Hypothalamus (tissue), 51 donors: ENCODE measurements around the gene THBS2.
"Not testable (repeated sequence)": the region's sequence is repeated elsewhere in the genome, so short reads cannot be mapped to it uniquely, and the experiment has no call there.

Source experiments
- DNase-seq, 51 donors: peaks; one replicate each; lab custom pipeline; 2025; lab: John Stamatoyannopoulos, UW

The THBS2 gene

DNA sequence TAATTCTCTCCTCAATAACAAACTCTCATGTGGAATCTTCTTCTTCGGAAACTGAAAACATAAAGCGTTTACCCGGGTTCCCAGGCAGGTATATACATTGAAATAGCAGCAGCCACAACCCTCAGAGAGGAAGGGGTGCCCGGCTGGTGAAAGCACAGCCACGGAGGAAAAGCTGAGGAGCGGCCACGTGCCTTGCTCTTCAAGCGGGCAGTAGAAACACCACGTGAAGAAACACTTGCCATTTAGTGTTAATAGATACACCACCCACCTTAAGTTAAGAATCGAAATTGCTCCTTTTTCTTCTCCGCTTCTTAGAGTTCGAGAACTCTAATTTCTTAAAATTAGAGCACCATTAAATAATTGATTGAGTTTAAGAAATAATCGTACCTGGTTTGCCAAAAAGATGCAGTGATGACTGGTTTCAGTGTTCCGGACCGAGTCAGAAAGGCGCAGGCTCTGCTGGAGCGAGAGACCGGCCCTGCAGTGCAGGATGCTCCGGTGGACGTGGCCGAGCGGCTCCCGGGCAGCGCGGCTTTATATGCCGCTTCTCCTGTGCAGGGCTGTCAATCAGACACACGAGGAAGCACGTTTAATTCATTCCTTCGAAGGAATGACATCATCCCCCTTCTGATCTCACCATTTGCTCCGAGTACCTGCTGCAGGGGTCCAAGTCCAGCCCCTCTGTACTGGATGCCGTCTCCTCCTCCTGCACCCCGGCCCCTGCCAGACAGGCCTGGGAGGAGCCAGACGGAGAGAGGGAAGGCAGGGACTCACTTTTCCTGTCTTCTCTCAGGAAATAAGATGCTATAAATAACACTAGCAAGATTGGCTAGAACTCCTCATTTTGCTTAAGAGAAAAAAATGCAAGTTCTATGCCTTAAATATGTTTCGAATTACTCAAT, at the start of gene THBS2:
Gene THBS2 (minus strand): TSS at position 510 of the 902 bp plus-strand sequence. CDS start 3,062 bp downstream, outside the sequence.
- DNase-seq = peak in 22 of 51 donors; percentile 9 to 78 (median 33)

DNA sequence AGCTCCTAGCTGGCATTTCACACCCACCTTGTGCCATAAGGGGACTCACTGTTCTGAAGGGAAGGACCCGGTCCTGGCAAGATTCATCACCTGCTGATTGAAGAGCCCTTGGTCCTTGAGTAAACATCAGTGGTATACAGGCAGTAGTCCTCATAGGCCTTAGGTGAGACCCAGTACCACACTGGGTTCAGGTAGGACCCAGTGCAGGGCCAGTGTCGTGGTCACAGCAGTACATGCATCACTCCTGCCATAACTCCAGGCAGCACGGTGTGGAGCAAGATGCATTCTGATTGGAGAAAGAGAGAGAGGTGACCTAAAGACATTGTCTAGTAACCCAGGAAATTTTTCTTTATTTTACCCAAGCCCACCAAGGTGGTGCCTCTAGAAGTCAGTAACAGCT, 49.1 kb upstream of the THBS2 start:
- no peak for DNase-seq

DNA sequence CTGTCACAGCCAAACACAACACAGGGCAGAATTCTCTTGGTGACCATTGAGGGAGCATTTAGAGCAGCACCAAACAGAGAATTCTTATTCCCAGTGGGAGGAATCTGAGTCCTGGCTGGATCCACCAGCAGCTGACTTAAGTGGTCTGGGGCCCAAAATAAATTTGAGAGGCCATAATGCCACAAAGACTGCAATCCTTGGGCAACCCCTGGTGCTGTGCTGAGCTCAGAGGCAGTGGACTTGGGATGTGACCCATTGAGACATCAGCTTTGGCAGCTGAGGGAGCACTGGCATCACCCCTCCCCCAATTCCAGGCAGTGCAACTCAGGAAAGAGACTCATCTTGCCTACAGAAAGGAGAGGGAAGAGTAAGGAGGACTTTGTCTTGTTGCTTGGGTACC, 48.6 kb upstream of the THBS2 start:
- no peak for DNase-seq

DNA sequence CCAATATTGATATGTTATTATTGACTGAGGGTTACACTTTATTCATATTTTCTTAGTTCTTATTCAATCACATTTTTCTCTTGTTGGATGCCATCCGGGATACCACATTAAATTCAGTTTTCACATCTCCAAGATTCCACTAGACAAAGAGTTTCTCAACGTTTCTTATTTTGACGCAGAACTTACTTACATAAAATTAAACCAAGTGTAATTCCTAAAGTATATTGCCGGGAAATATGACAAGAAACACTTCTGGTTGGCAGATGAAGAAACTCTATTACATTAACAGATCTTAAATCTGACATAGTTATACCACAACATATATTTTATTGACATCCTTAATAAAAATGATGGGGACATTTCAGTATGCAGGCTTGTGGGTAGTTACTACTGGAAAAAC, 47.3 kb upstream of the THBS2 start:
- no peak for DNase-seq

GRCh38 chr6:169298626-169299025, 45.0 kb upstream of the THBS2 start:
- DNase-seq = not testable (repeated sequence)

DNA sequence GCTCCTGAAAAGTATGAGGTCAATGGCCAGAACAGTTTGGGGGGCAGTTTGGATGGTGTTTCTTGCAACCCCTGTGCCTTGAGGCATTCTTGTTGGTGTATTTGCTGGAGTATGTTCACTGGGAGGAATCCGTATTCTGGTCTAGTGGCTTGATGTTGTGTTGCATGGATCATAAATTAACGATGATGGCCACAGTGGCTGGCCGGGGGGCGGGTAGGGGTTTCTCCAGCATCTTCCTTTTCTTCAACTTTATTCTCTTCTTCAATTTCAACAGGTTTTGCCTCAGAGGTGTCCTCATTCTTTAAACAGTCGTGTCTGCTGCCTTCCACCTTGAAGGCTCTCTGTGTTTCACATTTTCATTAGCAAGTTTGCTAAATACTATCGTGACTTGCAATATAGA, 43.0 kb upstream of the THBS2 start:
- no peak for DNase-seq

DNA sequence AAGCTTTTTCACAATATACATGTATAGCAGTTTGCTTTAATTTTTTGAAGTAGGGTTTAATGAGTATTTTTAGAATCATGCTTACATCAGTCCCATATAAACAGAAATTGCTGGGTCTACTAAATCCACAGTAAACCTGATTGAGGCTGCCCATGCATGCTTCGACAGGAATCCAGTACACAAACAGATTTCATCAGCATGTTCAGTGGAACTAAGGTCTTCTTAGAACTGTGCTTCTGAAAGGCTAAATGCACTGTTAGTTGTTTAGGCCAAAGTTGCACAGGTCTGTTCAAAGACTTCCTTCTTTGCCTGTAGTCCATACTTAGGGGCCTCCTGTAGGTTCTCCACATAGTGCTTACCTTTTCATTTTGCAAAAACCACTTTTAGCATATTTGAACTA, 42.5 kb upstream of the THBS2 start:
- DNase-seq = no peak

DNA sequence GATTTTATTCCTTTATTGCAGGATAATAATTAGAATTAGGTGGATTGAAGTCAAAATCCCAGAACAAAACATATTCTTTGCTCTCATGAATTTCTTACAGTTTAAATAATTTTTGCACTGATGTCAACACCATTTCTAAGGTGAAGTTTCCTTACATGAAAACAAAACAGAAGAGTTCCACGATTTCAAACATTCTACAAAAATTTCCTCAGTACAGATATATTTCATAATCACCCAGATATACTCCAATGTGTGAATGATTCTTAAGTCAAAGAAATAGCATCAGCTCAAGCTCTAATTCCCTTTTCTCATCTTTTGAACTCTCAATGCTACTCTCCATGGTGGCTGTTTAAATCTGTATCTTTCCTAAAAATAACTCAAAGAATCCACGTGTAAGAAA, 39.5 kb upstream of the THBS2 start:
- no peak for DNase-seq

DNA sequence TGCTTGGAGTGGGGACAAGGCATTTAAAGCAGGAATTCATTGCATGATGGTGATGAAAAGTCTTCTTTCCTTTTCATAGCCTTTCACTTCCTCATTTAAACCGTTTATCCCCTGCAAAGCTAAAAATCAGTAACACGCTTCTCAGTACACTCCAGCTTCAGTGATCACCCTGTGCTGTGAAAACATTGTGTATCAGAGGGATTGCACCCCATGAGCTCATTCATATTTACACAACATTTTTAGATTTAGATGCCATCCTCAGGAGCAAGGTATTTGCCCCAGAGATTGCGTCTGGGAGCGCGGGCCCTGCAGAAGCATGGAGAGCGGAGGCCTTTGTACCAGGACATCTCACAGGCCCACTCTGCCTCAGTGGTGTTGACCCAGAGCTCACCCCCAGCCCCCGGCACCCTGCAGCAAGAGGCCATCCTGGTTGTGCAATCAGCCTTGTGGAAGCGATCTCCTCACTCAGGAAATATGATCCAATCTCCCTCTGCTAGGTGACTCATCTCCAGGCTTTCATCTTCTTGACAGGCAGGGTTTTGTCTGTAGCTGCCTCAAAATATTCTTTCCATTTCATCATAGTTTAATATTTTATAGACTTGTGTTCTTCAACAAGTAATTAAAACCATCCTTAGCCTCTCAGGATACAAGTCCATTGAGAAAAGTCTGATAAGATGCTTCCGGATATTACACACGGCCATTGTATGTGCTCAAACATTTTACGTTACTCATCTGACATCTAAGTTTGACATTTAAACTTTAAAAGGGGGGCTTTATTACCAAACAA, 38.9 kb upstream of the THBS2 start:
- DNase-seq = no peak

DNA sequence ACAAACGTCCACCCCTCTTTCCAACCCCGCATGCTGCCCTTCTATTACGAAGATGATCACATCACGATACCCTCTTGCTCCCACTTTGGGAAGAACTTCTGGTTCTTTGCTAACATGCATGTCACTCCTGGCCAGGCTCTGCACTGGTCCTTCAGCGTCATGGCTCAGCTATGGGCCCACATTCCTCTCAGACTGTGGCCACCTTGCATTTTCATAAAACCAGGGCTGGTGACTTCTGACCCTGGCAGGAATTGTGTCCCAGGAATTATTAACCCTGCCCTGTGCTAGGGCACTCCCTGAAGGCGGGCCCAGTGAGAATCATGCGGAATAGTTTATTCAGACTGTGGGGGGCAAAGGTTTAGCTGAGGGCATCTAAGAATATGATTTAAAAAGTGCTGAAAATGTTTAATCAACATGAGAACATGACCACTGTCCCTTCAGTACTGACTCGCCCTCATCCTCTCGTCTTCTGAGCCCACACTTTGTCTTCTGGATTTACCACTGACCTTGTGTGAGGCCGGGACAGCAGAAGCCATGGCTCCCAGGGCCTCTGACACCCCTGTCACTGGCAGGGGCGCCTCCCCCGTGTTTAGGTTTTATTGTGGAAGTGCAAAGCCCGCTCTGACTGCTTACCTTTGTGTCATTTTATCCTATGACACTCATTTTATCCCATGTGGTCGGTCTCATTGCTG, 38.1 kb upstream of the THBS2 start:
- DNase-seq = no peak

GRCh38 chr6:169291148-169291547, 37.5 kb upstream of the THBS2 start:
- no peak for DNase-seq

GRCh38 chr6:169289619-169290339, 36.1 kb upstream of the THBS2 start:
- no peak for DNase-seq

DNA sequence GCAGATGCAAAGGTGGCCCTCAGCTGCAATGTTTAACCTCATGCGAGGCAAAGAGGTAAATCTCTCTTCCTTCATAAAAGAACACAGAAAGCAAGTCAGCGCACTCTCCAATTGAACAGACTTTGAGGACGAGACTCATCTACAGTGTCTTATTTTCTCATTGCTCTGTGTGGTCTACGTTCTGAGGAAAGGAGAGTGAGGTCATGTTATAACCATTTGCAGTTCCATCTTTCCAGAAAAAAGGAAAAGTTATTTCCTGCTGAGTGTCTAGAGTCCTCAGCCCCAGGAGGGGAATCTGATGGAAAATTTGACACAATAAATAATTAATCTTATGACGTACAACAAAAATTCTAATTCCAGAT, 35.6 kb upstream of the THBS2 start:
- no peak for DNase-seq

DNA sequence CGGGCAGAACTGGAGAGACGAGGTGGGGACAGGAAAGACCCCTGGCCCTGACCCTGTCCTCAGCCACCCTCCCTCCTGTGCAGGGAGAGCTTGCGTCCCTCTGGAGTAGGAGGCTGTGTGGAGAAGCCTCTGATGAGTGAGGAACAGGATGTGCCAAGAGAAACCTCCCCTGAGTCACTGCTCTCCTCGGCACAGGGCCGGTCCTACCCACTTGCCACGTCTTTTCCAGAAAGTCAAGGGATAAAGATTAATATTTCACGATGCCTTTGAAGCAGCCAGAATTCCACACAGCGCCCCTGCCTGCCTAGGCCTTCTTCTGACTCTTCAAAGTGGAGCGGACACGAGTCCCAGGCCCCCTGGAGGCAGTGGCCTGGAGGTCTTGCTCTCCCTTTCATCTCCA, 34.9 kb upstream of the THBS2 start:
- no peak for DNase-seq

DNA sequence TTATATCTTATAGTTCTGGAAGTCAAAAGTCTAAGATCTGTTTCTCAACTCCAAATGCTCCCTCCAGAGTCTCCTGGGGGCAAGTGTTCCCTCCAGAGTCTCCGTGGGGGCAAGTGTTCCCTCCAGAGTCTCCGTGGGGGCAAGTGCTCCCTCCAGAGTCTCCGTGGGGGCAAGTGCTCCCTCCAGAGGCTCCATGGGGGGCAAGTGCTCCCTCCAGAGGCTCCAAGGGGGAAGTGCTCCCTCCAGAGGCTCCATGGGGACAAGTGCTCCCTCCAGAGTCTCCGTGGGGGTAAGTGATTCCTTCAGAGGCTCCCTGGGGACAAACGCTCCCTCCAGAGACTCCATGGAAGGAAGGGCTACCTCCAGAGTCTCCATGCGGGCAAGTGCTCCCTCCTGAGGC, 34.0 kb upstream of the THBS2 start:
- DNase-seq = no peak

GRCh38 chr6:169286961-169287360, 33.3 kb upstream of the THBS2 start:
- no peak for DNase-seq

DNA sequence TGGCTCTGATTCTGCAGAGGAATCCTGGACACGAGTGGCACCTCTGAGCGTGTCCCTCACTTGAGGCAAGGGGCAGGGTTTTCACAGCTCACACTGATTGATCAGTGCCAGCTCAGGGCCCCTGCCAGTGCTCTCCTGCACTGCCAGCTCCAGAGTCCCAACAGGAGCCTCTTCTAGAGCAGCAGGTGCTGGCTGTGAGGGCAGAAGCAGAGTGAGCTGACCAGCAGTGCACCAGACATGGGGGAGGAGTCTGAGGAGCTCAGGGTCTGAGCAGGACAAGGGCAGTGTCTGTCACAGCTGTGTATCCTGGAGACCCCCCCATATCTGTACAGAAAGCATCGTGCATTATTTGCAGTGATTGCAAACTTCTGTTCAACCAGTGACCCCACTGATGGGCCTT, 31.5 kb upstream of the THBS2 start:
- DNase-seq = no peak

DNA sequence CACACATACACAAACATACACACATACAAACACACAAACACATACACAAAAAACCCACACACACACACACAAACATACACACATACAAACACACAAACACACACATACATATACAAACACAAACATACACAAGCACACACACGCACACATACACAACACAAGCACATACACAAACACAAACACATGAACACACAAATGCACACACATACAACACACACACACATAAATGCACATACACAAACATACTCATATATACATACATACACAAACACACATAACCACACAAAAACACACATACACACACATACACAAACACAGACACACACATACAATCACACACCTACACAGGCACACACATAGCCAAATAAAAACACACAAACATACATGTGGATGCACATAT, 30.3 kb upstream of the THBS2 start:
- no peak for DNase-seq

DNA sequence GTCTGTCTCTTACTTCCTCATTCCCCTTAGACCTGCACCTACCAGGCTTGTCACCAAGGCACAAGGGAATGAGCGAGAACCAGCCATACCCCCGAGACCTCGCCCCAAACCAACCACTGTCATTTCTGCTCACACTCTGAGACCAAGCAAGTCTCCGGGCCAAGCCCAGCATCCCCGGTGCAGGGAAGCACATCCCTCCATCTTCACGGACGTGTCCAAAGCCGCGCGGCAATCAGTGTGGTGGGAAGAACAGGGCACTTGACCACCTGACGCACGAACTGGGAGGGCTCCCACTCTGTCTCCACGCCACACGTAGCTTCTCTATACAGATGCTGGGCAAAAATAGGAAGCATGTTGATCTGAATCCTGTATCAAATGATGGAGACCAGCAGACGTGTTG, 28.4 kb upstream of the THBS2 start:
- DNase-seq = no peak

DNA sequence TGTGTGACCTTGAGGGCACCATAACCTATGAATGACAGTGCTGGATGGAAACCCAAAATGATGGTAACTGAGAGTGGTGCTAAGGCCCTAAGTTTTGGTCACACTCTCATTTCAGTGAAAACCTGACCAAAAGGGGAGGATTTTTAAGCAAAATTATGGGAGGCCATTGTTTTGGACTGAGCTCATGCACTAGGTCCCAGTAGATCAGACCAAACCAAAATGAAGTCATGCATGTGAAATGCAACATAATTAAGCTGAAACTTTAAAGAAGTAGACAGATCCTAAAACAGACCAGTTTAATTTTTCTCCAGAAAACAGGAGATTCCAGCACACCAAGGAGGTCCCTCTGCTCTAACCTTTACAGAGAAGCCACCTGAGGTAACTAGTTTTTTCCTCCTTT, 24.0 kb upstream of the THBS2 start:
- DNase-seq = no peak

DNA sequence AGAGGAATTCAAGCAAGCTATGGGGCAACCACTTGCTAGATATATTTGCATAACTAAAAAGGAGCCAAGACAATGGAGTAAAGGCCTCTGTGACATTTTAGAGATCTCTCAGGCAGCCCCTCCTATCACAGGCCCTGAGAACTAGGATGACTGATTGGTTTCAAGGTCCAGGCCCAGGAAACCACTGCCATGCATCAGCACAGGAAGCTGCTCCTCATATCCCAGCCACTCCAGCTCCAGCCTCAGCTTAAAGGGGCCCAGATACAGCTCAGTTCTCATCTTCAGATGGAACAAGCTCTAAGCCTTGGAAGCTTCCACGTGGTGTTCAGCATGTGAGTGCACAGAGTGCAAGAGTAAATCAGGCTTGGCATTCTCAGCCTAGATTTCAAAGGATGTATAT, 21.1 kb upstream of the THBS2 start:
- DNase-seq = no peak
